ENCODE data around the gene ZNF511.

The ZNF511 gene

DNA sequence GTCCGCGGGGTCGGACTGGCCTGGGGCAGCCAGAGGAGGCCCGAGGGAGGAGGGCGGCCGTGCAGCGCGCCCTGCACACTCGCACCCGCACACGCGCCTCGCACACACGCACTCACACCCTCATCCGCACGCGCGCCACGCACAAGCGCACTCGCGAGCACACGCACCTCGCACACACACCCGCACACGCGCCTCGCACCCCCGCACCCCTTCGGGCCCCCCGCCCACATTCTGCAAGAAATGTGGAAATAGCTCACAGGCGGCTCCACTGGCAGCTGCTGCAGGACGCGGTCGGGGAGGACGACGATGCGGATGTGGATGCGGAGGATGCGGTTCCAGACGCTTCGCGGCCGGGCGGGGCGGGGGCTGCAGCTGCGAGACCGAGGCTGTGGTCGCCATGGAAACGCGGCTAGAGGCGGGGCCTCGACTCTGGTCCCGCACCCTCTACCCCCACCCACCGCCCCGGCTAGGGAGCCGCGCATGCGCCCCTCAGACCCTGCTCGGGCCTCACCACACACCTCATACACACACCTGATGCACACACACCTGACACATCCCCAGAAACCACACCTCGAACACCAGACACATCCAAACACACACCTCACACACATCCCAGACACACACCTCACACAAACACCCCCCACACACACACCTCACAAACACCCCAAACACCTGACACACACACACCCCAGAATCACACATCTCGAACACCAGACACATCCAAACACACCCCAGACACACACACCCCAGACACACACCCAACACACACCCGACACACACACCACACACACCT is 28.1 kb downstream of the ZNF511 start, which contains the start of gene CALY:
Gene CALY, minus strand, starts transcription at position 320 of the 793 bp plus-strand sequence. CDS start 7,907 bp downstream, outside the sequence.
- peak; percentile 80 to 91 (median 88) for DNase-seq

DNA sequence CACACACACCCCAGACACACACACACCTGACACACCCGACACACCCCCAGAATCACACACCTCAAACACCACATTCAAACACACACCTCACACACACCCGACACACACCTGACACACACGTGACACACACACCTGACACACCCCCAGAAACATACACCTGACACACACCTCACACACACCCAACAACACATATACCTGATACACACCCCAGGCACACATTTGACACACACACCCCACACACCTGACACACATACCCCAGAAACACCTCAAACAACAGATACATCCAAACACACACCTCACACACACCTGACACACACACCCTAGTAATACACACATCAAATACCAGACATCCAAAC is 28.6 kb downstream of the ZNF511 start:
- DNase-seq: no peak

DNA sequence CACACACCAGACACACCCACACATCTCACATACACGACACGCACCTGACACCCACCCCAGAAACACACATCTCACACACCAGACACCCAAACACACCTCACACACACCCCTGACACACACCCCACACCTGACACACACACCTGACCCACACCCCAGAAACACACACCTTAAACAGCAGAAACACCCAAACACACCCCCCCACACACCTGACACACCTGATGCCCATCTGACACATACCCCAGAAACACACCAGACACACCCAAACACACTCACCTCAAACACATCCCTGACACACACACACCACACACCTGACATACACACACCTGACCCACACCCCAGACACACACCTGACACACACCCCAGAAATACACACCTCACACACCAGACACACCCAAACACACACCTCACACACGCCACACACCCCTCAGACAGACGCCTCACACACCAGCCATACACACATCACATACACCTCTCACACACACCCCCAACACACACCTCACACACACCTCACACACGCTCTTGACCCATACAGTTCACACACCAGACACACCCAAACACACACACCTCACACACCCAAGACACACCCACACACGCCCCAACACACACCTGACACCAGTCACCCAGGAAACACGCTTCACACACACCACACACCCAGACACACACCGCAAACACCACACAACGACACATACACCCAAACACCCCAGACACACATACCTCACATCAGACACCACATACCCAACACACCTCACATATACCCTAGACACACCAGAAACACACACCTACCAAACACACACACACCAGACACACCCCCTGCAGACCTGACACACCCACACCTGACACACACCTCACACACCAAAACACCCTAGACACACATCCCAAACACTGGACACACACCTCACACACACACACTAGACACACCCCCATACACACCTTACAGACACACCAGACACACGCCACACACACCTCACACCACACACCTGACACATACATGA is 29.7 kb downstream of the ZNF511 start:
- peak in 1 of 5 donors; percentile 2 for DNase-seq

DNA sequence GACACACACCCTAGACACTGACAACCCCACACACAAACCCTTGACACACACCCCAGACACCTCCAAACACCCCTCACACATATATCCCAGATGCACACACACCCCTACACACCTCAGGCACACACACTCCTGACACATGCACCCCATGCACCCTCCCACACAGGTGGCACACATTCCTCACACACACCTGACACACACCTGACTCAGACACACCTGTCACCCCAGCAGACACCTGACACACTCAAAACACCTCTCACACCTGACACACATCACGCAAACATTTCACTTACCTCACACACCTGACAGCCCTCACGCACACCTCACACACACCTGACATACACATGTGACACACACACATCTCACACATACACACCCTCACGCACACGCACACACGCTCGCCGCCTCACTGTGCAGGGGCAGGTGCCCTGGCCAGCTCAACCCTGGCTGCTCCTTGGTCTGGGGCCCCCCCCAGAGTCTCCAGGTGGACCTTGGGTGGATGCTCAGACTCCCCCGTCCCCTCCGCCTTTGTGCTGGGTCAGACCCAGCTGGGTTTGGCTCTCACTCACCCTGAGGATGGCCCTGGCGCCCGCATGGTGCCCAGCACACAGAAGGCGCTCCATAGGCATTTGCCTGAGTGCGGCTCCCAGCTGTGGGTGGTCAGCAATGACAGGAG is 31.1 kb downstream of the ZNF511 start:
- no peak for DNase-seq

DNA sequence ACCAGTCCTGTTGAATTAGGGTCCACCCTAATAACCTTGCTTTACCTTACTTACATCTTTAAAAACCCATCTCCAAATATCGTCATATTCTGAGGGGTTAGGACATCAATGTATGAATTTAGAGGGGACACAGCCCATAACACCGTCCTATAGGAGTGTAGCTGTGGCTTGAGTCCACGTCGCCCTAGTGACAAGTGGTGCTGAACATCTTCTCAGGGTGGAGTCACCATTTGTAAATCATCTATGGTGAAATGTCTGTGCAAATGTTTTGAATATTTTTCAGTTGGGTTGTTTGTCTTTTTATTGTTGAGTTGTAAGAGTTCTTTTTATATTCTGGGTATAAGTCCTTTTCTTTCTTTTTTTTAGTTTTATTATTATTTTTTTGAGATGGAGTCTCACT is 33.3 kb downstream of the ZNF511 start:
- DNase-seq: no peak

DNA sequence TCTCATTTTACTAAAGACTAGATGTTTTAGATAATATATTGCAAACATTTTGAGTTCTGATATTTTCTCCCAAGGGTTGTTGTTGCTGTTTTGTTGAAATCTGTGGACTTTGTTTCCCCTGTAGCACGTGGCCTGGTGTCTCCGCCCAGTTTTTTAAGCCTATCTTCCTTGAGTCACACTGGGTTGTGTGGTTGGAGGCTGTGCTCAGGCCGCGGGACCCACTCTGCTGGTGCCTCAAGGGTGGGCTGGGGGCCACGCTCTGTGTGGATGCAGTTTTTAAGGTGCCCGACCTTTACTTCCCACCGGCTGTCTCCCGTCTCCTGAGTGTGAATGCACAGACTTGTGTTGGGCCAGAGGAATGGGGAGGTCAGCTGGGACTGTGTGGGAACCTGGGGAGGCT is 34.2 kb downstream of the ZNF511 start:
- DNase-seq: no peak

DNA sequence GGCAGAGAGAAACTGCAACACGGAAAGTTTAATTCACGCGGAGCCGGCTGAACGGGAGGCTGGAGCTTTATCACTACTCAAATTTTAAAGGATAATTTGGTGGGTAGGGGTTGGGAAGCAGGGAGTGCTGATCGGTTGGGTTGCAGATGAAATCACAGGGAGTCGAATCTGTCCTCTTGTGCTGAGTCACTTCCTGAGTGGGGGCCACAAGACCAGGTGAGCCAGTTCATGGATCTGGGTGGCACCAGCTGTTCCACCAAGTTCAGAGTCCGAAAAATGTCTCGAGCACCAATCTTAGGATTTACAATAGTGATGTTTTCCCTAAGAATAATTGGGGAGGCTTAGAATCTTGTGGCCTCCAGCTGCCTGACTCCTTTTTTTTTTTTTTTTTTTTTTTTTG is 34.8 kb downstream of the ZNF511 start:
- no peak for DNase-seq

DNA sequence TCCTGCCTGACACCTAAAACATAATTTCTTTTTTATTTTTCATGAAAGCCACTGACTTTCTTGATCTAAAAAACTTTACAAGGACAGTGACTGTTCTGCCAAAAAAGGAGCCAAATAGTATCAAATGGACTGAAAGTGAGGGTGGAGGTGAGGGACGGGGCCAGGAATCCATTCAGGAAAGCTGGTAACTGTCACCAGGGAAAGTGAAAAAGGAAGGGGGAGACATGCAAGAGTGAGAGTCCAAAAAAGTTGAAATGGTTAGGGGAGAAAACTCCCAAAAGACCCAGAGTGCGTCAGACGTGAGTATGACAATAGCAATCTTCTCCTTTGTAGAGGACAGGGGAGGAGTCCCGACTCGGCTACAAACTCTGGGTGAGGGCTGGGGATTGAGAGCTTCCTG is 35.5 kb downstream of the ZNF511 start:
- DNase-seq: no peak

DNA sequence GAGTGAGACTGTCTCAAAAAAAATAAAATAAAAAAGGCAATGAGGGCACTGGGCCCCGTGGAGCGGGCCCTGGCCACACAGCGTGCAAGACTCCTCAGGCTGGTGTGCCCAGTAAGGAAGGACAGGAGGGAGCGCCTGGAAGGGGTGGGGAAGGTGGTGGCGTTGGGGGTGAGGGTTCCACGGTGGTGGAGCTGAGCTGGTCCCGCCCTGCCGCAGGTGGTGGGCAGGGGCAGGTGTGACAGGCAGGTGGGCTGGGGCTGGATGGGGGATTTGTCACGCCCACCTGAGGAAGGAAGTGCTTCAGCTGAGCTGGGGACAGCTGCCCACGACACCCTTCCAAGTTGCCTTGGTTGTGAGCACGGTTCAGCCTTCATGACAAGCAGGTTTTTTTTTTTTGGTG is 37.7 kb downstream of the ZNF511 start:
- DNase-seq: no peak

DNA sequence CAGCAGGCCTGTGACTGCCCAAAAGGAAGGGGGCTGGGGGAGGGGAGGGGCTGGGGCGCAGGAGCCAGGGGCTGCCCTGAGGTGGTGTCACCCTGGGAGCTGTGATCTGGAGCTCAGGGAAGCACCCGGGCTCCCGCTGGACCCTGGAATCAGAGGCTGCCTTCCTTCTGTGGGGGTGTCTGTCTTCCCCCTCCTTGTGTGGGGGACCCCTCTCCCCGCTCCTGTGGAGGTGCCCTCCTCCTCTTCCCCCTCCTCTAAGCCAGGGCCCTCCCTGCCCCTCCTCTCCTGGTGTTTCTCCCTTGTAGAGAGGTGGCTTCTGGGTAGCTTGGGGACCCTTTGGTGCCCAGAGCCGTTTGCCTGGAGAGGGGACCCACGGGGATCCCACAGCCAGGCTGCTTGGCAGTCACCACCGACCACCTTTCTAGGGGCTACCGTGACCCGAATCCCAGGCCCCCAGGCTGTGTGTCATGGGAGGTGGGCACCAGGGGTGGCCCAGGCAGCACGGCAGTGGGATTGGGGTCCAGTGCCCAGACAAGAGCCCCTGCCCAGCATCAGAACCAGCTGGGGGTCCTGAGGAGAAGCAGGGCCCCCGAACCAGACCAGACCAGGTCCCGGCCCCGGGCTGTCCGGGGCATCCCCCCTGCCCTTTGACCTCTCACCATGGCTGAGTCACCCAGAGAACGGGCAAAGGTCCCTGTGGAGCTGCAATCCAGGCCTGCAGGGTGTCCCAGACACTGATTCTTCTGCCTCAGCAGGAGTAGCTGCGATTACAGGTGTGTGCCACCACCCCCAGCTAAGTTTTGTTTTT is 39.2 kb downstream of the ZNF511 start:
- no peak for DNase-seq

DNA sequence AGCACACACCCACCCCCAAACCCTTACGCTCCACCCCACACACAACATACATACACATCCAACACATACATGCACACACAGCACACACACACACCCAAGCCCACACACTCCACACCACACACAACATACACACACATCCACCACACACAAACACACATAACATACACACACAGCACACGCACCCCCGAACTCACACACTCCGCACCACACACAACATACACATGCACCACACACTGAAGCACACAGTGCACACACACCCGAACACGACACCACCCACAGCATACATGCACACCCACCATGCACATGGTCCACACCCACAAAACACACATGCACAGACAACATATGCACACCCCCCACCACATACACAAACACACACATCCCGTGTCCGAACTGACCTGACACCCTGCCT is 40.5 kb downstream of the ZNF511 start:
- DNase-seq: no peak

DNA sequence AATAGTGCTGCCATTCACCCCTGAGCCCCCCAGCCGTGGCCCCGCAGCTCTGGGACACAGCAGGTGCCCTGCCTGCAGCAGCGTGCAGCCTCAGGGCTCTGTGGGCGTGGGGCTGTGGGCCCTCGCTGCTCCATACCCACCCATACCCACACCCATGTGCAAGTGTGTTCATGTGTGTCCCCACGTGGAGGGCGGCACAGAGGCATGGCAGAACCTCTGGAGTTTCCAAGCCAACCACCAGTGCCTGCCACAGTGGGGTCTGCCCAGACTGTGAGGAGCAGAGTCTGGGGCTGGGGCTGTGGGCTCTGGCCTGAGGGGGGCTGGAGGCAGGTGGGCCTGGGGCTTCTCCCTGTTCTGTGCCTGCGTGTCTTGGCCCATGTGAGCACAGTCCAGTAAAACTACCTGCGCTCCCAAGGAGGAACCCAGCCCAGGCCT is 40.9 kb downstream of the ZNF511 start:
- DNase-seq: no peak

DNA sequence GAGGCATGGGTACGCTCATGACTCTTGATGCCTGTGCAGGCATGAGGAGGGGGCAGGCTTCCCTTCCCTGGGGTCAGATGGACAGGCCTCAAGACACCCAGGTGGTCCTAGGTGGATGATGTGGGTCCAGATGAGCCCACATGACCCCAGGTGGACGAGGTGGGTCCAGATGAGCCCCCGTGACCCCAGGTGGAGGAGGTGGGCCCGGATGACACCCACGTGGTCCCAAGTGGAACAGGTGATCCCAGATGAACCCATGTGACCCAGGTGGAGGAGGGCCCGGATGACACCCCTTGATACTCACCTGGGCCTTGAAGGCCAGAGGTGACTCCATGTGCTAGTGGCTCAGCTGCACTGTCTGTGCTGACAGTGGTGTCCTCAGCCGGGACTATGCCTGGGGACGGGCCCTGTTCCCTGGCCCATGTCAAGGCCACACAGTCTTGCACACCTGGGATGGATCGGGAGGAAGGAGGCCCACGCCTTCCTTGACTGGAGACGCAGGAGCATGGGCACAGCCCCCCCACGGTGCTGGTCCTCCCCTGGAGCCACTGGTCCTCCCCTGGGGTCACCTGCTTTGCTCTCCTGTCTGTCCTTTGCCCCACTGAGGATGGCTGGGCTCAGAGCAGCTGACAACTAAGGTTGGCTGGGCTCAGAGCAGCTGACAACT is 41.7 kb downstream of the ZNF511 start:
- no peak for DNase-seq

DNA sequence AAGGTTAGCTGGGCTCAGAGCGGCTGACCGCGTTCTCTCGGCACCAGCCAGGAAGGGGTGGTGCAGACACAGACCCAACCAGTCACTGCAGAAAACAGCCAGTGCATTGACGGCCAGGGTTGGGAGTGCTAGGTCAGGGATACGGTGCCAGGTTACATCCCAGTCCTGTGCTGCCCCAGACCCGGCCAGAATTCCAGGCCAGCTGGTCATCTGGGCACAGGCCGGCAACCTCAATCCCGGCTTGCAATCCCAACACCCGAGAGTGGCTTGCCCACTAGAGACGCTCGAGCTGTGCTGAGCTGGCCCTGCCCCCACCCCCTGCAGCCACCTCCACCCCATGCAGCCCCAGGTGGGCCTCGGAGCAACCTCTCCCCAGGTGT is 42.2 kb downstream of the ZNF511 start:
- no peak for DNase-seq

DNA sequence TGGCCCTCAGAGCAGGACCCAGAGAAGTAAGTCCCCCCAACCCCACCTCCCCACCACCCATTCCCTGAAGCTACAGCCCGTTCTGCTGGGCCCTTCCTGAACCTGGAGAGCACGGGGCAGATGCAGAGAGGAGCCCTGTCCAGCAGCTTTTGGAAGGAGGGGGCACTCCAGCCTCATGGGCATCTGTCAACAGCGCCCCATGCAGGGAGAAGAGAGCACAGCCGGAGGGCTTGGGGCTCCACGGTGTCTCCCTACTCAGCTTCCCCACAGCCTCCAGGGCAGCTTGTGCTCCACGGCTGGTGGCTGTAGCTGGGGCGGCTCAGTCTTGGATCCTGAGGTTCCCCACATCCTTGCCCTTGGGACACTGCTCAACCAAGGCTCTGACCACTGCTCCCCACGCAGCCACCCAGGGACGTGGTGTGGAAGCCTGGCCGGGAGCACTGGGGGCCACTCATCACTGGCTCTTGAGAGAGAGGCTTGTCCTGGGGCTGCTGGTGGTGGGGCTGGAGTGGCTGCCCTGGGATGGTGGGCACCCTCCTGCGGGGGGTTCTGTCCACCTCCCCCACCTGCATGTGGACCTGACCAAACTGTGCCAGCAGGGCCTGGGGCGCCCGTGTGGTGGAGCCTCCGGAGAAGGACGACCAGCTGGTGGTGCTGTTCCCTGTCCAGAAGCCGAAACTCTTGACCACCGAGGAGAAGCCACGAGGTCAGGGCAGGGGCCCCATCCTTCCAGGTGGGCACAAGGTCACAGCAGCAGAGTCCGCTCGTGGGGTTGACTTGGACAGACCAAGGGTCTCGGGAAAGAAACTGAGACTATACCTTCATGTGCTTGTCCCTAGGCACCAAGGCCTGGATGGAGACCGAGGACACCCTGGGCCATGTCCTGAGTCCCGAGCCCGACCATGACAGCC is 42.9 kb downstream of the ZNF511 start:
- DNase-seq: no peak

DNA sequence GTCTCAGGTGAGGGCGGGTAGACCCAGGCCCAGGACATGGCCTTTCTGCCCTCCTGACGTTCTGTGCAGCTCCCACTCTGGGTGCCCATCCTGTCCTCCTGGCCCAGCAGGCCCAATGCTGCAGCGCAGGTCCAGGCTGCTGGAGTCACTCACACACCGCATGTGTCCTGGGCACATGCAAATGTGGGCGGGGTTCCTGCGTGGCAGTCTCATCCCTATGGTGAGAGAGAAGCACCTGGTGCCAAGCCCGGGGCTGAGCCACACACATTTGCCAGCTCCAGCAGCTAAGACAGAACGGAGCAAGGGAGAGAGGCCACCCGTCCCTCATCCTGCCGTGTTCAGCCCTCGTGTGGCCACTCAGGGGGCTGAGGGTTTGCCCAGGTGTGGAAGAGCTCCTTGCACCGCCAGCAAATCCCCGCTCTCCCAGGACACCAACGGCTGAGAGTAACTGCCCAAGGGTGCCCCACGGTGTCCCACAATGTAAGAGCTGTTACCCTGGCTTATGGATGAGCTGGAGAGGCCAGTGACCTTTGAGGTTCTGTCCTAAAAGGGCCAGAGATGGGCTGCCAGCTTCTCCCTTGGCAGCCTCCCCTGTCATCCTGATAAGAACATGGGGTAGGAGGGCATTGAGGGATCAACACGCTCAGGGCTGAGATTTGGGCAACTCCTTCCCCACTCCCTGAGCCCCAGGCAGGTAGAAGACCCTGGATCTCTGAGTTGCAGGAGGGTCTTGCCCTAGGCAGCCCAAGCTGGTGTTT is 44.7 kb downstream of the ZNF511 start:
- no peak for DNase-seq

DNA sequence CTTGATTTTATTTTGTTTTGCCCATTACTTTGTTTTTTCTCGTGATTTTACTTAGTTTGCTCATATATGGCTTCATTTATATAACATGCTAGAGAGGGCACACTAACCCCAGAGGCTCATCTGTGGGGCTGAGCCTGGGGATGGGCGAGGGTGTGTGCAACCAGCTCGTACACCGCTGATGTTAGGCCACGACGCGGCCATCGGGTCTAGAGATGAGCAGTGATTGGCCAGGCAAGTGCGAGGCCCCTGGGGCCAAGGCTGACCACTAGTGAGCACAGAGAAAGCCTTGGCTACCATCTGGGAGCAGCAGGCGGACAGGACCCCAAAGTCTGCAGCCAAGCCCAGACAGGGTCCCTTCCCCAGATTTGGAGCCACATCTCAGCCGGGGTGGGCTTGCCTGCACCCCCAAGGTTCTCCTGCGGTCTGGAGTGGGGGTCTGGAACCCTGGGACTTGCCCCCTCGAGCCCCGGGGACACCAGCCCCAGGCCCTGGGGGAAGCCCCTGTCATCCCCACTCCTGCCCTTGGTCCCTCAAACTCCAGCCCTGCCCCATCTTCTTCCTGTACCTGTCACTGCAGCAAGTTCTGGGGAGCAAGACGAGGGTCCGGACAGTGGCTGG is 45.4 kb downstream of the ZNF511 start:
- DNase-seq: no peak

DNA sequence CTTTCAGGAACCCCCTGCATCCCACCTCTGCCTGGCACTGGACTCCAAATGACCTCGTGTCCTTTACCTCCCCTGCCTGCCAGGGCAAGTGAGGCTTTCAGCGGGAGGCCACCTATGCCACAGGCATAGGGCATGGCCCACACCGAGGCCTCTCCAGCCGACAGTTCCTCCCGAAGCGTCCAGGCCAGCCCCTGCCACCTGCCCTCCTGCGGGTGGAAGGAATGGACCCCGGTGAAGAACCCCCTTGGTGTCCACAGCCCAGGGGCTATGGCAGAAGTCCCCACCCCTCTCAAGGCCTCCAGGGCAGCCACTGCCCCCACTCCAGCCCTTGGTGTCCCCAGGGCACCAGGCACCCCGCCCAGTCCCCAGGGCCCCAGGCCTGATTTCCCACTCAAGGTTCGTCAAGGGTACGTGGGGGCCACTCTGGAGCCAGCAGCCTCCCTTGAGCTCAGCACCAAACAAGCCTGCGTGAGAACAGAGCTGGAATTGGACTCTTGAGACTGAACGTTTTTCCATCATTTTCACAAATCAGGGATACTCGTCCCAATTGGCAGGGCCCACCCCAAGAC is 46.0 kb downstream of the ZNF511 start:
- DNase-seq: no peak

DNA sequence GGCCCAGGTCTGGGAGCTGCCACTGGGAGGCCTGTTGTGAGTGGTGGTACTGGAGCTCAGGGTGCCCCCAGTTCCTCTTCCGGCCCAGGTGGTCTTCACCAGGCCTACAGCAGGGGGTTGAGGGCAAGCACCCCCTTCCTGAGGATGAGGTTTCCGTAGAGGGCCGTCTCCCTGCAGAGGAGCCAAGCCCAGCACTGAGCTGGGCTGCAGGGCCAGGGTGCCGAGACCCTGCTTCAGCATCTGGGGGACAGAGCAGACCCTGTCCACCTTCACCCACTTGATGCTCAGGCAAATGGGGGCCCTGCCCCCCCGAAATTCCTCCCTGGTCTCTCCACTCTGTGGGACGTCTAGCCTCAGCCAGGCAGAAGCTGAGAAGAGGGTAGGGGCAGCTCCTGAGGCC is 46.6 kb downstream of the ZNF511 start:
- no peak for DNase-seq
